IMR-90 (cell line): ENCODE measurements around the gene GNAI2. TPM values are rescaled to one million over a fixed set of nuclear protein-coding genes. Genes with fewer than 3 reads are reported as not detected.

ENCODE experiments used
- ATAC-seq: fragments of 200-7000 bp; cut with Tn5 transposase; 2 replicates; pipeline ENCODE4 v1.9.1; 2020; ENCODE audit warnings: low read depth, mild to moderate bottlenecking, moderate library complexity
- BruUV-seq: library from RNA; stranded (reverse); fragments of 400-500 nt; replicated peaks from 2 replicates; lab custom pipeline; 2021; lab: Mats Ljungman, UMichigan
- CTCF ChIA-PET: fragments of 300-600 bp; formaldehyde crosslinking; extraction: SDS; loops from one replicate; lab custom pipeline; 2021; ENCODE audit warnings: antibody characterized with exemption; lab: Yijun Ruan, JAX
- POLR2A ChIA-PET: fragments of 300-600 bp; sonication (Branson Sonifier 250); formaldehyde crosslinking; loops from one replicate; lab custom pipeline; 2022; ENCODE audit warnings: antibody characterized with exemption; ENCODE audit not compliant: unreplicated experiment; lab: Charles Lee
- DNase-seq: peaks from one replicate; pipeline ENCODE4 v3.0.0; 2013
- H2AFZ ChIP-seq: replicated peaks from 2 replicates; pipeline ENCODE3; 2013; ENCODE audit warnings: low read length, mild to moderate bottlenecking; ENCODE audit not compliant: poor library complexity
- H2AK5ac ChIP-seq: 2 replicates; pipeline ENCODE4 v1.6.1; 2013; ENCODE audit warnings: low read depth, low read length, inconsistent platforms
- H2AK9ac ChIP-seq: replicated peaks from 2 replicates; pipeline ENCODE3; 2013; ENCODE audit warnings: mild to moderate bottlenecking, low read depth, low read length, moderate library complexity; ENCODE audit not compliant: poor library complexity
- H2BK120ac ChIP-seq: 2 replicates; pipeline ENCODE4 v1.6.1; 2013; ENCODE audit warnings: low read depth, low read length, inconsistent platforms
- H2BK15ac ChIP-seq: 3 replicates; pipeline ENCODE4 v1.6.1; 2013; ENCODE audit warnings: low read depth, low read length, inconsistent platforms
- H2BK20ac ChIP-seq: 2 replicates; pipeline ENCODE4 v1.6.1; 2013; ENCODE audit warnings: low read depth, mild to moderate bottlenecking, inconsistent platforms, low read length, moderate library complexity
- H2BK5ac ChIP-seq: 2 replicates; pipeline ENCODE4 v1.6.1; 2013; ENCODE audit warnings: mild to moderate bottlenecking, low read depth, low read length, inconsistent platforms; ENCODE audit not compliant: poor library complexity, severe bottlenecking
- H3K14ac ChIP-seq: replicated peaks from 2 replicates; pipeline ENCODE4 v1.6.1; 2013; ENCODE audit warnings: low read depth, low read length, inconsistent platforms
- H3K18ac ChIP-seq: 2 replicates; pipeline ENCODE4 v1.6.1; 2013; ENCODE audit warnings: low read depth, low read length, control low read depth
- H3K23ac ChIP-seq: 2 replicates; pipeline ENCODE4 v1.6.1; 2013; ENCODE audit warnings: low read depth, low read length, inconsistent platforms
- H3K27ac ChIP-seq: 2 replicates; pipeline ENCODE4 v1.5.1; 2013; ENCODE audit warnings: mild to moderate bottlenecking, control low read depth, low read length; ENCODE audit not compliant: insufficient read depth
- H3K27me3 ChIP-seq: 2 replicates; pipeline ENCODE4 v1.6.1; 2013; ENCODE audit warnings: low read length; ENCODE audit not compliant: control insufficient read depth, insufficient read depth
- H3K36me3 ChIP-seq: 2 replicates; pipeline ENCODE4 v1.6.1; 2013; ENCODE audit warnings: low read length, mixed read lengths; ENCODE audit not compliant: control insufficient read depth, insufficient read depth
- H3K4ac ChIP-seq: 2 replicates; pipeline ENCODE4 v1.6.1; 2013; ENCODE audit warnings: low read depth, low read length, inconsistent platforms
- H3K4me1 ChIP-seq: 2 replicates; pipeline ENCODE4 v1.6.1; 2013; ENCODE audit warnings: low read length, mixed read lengths; ENCODE audit not compliant: control insufficient read depth, insufficient read depth
- H3K4me2 ChIP-seq: 2 replicates; pipeline ENCODE4 v1.6.1; 2013; ENCODE audit warnings: low read depth, mild to moderate bottlenecking, control low read depth, low read length, moderate library complexity
- H3K4me3 ChIP-seq: 2 replicates; pipeline ENCODE4 v1.5.1; 2013; ENCODE audit warnings: low read depth, mild to moderate bottlenecking, control low read depth, low read length, moderate library complexity; ENCODE audit not compliant: insufficient read depth
- H3K56ac ChIP-seq: 2 replicates; pipeline ENCODE4 v1.6.1; 2013; ENCODE audit warnings: low read length, inconsistent platforms; ENCODE audit not compliant: insufficient read depth; ENCODE audit errors: extremely low read depth
- H3K79me1 ChIP-seq, 2 experiments: 2 replicates each; pipeline ENCODE4 v1.6.1; 2013; ENCODE audit warnings: low read length in 2 of 2, inconsistent platforms in 1 of 2, low read depth in 1 of 2
- H3K9ac ChIP-seq: 2 replicates; pipeline ENCODE4 v1.6.1; 2013; ENCODE audit warnings: low read depth, low read length, control low read depth
- H3K9me1 ChIP-seq: 2 replicates; pipeline ENCODE4 v1.6.1; 2013; ENCODE audit warnings: low read length, inconsistent platforms; ENCODE audit not compliant: insufficient read depth
- H3K9me3 ChIP-seq: 2 replicates; pipeline ENCODE4 v1.6.1; 2013; ENCODE audit warnings: low read length; ENCODE audit not compliant: control insufficient read depth, insufficient read depth
- H4K20me1 ChIP-seq: 2 replicates; pipeline ENCODE4 v1.6.1; 2013; ENCODE audit warnings: low read length, inconsistent platforms; ENCODE audit not compliant: insufficient read depth
- H4K5ac ChIP-seq: 2 replicates; pipeline ENCODE4 v1.6.1; 2013; ENCODE audit warnings: mild to moderate bottlenecking, low read depth, low read length, control low read depth
- H4K8ac ChIP-seq, 2 experiments: 2 replicates each; pipeline ENCODE4 v1.6.1; 2013; ENCODE audit warnings: low read depth in 2 of 2, low read length in 2 of 2, control low read depth in 1 of 2, inconsistent platforms in 1 of 2
- H4K91ac ChIP-seq: 2 replicates; pipeline ENCODE4 v1.6.1; 2013; ENCODE audit warnings: low read depth, low read length, inconsistent platforms; ENCODE audit not compliant: insufficient read depth
- CEBPB ChIP-seq: IDR thresholded peaks from 2 replicates; pipeline ENCODE4 v1.6.1; 2012; ENCODE audit warnings: low read depth, low read length, improper control_type of control experiment
- CHD1 ChIP-seq: IDR thresholded peaks from 2 replicates; pipeline ENCODE4 v1.6.1; 2012; ENCODE audit warnings: low read depth, low read length, improper control_type of control experiment
- NFE2L2 ChIP-seq: fragments of 150-350 bp; IDR thresholded peaks from 2 replicates; pipeline ENCODE4 v1.6.1; 2016; ENCODE audit warnings: low read depth, mild to moderate bottlenecking, low read length
- RCOR1 ChIP-seq: IDR thresholded peaks from 2 replicates; pipeline ENCODE4 v1.6.1; 2012; ENCODE audit warnings: mild to moderate bottlenecking, low read length, improper control_type of control experiment; ENCODE audit not compliant: insufficient replicate concordance
- WGBS, 2 experiments: methylation state at CpG; one replicate each; pipeline versions ENCODE4 v1.1.5 to v1.1.7; 2013; ENCODE audit warnings: missing lambda C conversion rate in 2 of 2; ENCODE audit not compliant: insufficient read length in 1 of 2; ENCODE audit errors: extremely low coverage in 2 of 2; 5-methylcytosine and 5-hydroxymethylcytosine counted together
- dilution Hi-C: fragments of 300-500 bp; cut with HindIII; formaldehyde crosslinking; loops from one replicate; pipeline ENCODE4 v1.14.3; 2018; ENCODE audit warnings: low sequenced_read_pairs; ENCODE audit not compliant: unreplicated experiment
- in situ Hi-C: fragments of 300-500 bp; cut with MboI; formaldehyde crosslinking; loops from 3 replicates; pipeline ENCODE4 v1.14.3; 2019; ENCODE audit warnings: low sequenced_read_pairs, inconsistent platforms, mixed read lengths
- intact Hi-C: fragments of 100-400 bp; cut with micrococcal nuclease; formaldehyde crosslinking; loops from 2 replicates; pipeline ENCODE4 v1.10.0; 2022
- polyA plus RNA-seq, 3 experiments: library from polyadenylated mRNA; depleted of rRNA; stranded (reverse); fragments of >200 nt; gene quantifications; 2 replicates each; pipeline ENCODE4 v1.2.3, GENCODE V29; 2012; ENCODE audit warnings: low replicate concordance in 1 of 3
- total RNA-seq: library from RNA; depleted of rRNA; stranded (reverse); fragments of >200 nt; gene quantifications from 2 replicates; pipeline ENCODE4 v1.2.3, GENCODE V29; 2012
- TF ChIP-seq, protein P1 (sequence below): fragments of 150-350 bp; IDR thresholded peaks from 2 replicates; pipeline ENCODE4 v1.6.1; 2017; ENCODE audit warnings: mild to moderate bottlenecking, antibody characterized with exemption, low read length, low read depth

Gene GNAI2
- total and polyA plus RNA-seq, 2 of the 4 experiments (the other 2 are of a cell fraction), result 867 to 1,079 TPM

DNA sequence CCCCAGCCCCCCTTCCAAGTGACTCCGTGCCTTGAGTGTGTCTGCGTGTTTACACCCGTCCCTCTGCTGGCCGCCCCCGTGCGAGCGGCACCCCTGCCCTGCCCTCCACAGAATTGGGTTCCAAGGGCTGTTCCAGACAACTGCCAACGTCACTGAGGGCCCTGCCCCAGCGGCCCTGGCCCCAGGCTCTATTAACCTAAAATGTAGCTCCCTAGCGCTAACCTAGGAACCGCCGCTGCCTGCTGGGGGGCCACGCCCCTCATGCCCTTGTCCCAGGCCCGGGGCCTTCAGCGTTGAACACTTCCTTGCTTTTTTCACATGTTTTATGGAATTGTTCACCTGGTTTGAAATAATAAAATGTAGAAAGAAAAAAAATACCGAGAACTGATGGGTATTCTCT is 23.0 kb downstream of the GNAI2 start:
- CTCF ChIA-PET, result interaction anchor here (1.2 to 1.6 kb wide), 3 partner anchors 11 to 75 kb away, joined by 3 to 4 read pairs (median 3); no protein-coding TSS in a partner anchor
- H2AK5ac ChIP-seq, result no peak overlapping the region
- peaks cover 23% of the 10 kb centered on the region; the same call in 1 of the 2 replicates for H4K20me1 ChIP-seq
- H3K9ac ChIP-seq, result no peak overlapping the region
- dilution Hi-C loops (no loop called here), intact Hi-C loops (no loop called here), in situ Hi-C loops (no loop called here)
- H3K27me3 ChIP-seq, result no peaks in the 10 kb centered on the region
- 87% methylated on average over 9 of the region's 16 CpGs; no CpG with 5 or more reads in 1 of the 2 experiments for WGBS, 2 experiments
- no peak for DNase-seq
- no peak overlapping the region for H2BK20ac ChIP-seq
- no TSS peak for BruUV-seq
- peaks cover 22% of the 10 kb centered on the region for H3K4me1 ChIP-seq
- no peak overlapping the region for H3K56ac ChIP-seq
- H3K4me3 ChIP-seq, result no peak overlapping the region
- H3K79me1 ChIP-seq, result peaks cover 20 to 71% of the 10 kb centered on the region in 2 experiments
- no peak overlapping the region for H2BK5ac ChIP-seq
- no peak overlapping the region for H3K14ac ChIP-seq
- no peak overlapping the region for H4K5ac ChIP-seq
- peaks cover 36% of the 10 kb centered on the region for H3K36me3 ChIP-seq
- no peak for TF ChIP-seq RCOR1
- TF ChIP-seq CHD1, result no peak
- no peak for TF ChIP-seq NFE2L2
- TF ChIP-seq, protein P1, sequence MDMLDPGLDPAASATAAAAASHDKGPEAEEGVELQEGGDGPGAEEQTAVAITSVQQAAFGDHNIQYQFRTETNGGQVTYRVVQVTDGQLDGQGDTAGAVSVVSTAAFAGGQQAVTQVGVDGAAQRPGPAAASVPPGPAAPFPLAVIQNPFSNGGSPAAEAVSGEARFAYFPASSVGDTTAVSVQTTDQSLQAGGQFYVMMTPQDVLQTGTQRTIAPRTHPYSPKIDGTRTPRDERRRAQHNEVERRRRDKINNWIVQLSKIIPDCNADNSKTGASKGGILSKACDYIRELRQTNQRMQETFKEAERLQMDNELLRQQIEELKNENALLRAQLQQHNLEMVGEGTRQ, result no peak
- TF ChIP-seq CEBPB, result no peak
- H3K9me1 ChIP-seq, result peaks cover 9% of the 10 kb centered on the region; the same call in 1 of the 2 replicates
- H3K18ac ChIP-seq, result no peak overlapping the region
- H3K9me3 ChIP-seq, result no peaks in the 10 kb centered on the region
- ATAC-seq, result no peak
- H3K4me2 ChIP-seq, result no peak overlapping the region
- no peak overlapping the region for H2AFZ ChIP-seq
- H2BK120ac ChIP-seq, result no peak overlapping the region
- no peak overlapping the region for H3K23ac ChIP-seq
- no peak overlapping the region for H2BK15ac ChIP-seq
- H2AK9ac ChIP-seq, result no peak overlapping the region
- no peak overlapping the region for H4K8ac ChIP-seq
- no peak overlapping the region for H3K27ac ChIP-seq
- H3K4ac ChIP-seq, result no peak overlapping the region
- POLR2A ChIA-PET, result no interaction called here
- no peak overlapping the region for H4K91ac ChIP-seq
